Psoas muscle (tissue), 8 donors: ENCODE measurements around the gene SEZ6L2. TPM values are rescaled to one million over a fixed set of nuclear protein-coding genes. Genes with fewer than 3 reads are reported as not detected.
A peak's percentile ranks its signal among the peaks of the same experiment; 100 is the strongest.

Experiments
- ATAC-seq, 4 donors: fragments of 200-7000 bp; cut with Tn5 transposase; one replicate each; pipeline ENCODE4 v1.9.1; 2020; ENCODE audit warnings: moderate library complexity in 3 of 4, mild to moderate bottlenecking in 2 of 4
- DNase-seq, 2 donors: peaks; one replicate each; pipeline ENCODE4 v3.0.0-alpha.2; 2020
- H3K27ac ChIP-seq: fragments of 200-600 bp; one replicate; pipeline ENCODE4 v1.8.0; 2022
- H3K27me3 ChIP-seq, 3 donors: fragments of 200-600 bp in 1 of 3; one replicate each; pipeline versions ENCODE4 v1.6.1 to v1.8.0; 2013 to 2022; ENCODE audit warnings: low read length in 2 of 3, mild to moderate bottlenecking in 2 of 3, moderate library complexity in 1 of 3; ENCODE audit not compliant: insufficient read depth in 3 of 3
- H3K36me3 ChIP-seq, 2 donors: fragments of 200-600 bp in 1 of 2; one replicate each; pipeline versions ENCODE4 v1.6.1 to v1.8.0; 2013 to 2022; ENCODE audit warnings: low read depth in 1 of 2, mild to moderate bottlenecking in 1 of 2, moderate library complexity in 1 of 2; ENCODE audit not compliant: insufficient read depth in 1 of 2
- H3K4me1 ChIP-seq: fragments of 200-600 bp; one replicate; pipeline ENCODE4 v1.8.0; 2022
- H3K4me3 ChIP-seq: fragments of 200-600 bp; one replicate; pipeline ENCODE4 v1.8.0; 2022; ENCODE audit warnings: mild to moderate bottlenecking
- H3K9me3 ChIP-seq: fragments of 200-600 bp; one replicate; pipeline ENCODE4 v1.8.0; 2022
- CTCF ChIP-seq: fragments of 200-600 bp; IDR thresholded peaks from one replicate; pipeline ENCODE4 v1.8.0; 2022; ENCODE audit warnings: antibody characterized with exemption
- WGBS, 3 donors: extraction: QIAGEN DNeasy Blood & Tissue Kit; methylation state at CpG; one replicate each; pipeline versions ENCODE4 v1.1.6 to v1.1.7; 2013; 5-methylcytosine and 5-hydroxymethylcytosine counted together
- intact Hi-C, 2 donors: fragments of 100-400 bp; cut with DNase I; formaldehyde crosslinking; loops; one replicate each; pipeline versions ENCODE4 v1.11.0 to v1.14.2; 2022
- polyA plus RNA-seq, 3 donors: library from polyadenylated mRNA; stranded (reverse); fragments of 200-250 nt; gene quantifications; one replicate each; pipeline ENCODE4 v1.2.3, GENCODE V29; 2013
- total RNA-seq, 4 donors: library from RNA; stranded (reverse); fragmentation: NEBNext Ultra II Directional in 2 of 4; extraction: Animal tissue kit (Norgen Biotek cat#: 25700) in 2 of 4; gene quantifications; one replicate each; pipeline versions ENCODE4 v1.2.1 to v1.2.4, GENCODE V29; 2021 to 2023
- donor health status: healthy with polysubstance abuse.
- donor health status: DM: no; HTN: no; CAD: no; lungs with moderate emphysema.
- donor health status: Bipolar disorder and iron deficiency.
- donor health status: healthy.
- donor health status: DM: yes; HTN: yes; CAD: no.
- donor health status: DM: no; HTN: no; CAD: no.
- donor health status: DM: no; HTN: no; CAD: no.
- donor health status: DM: yes; HTN: yes; CAD: no.

Gene SEZ6L2
- total and polyA plus RNA-seq, 7 donors, result 0.05 to 0.86 (median 0.23) TPM

DNA sequence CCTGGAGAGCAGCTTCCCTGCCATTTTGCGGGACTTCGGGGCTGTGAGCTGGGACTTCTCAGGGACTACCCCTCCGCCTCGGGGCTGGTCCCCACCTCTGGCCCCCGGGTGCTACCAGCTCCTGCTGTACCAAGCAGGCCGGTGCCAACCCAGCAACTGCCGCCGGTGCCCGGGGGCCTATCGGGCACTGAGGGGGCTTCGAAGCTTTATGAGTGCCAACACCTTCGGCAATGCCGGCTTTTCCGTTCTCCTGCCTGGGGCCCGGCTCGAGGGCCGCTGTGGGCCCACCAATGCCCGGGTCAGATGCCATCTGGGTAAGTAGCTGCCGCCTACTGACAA, 2.2 kb upstream of the SEZ6L2 start:
- Histone ChIP-seq H3K36me3 (no peaks in the 10 kb centered on the region), H3K27ac (no peak overlapping the region), H3K27me3 (peaks cover 0 to 46% (median 12%) of the 10 kb centered on the region in 3 donors), H3K4me1 (no peaks in the 10 kb centered on the region), H3K4me3 (no peak overlapping the region), H3K9me3 (no peaks in the 10 kb centered on the region)
- intact Hi-C loops, result no loop called here
- no peak for TF ChIP-seq CTCF
- WGBS, 3 donors, result 83 to 90% (median 87%) methylated on average over 19 of the region's 19 CpGs
- ATAC-seq (no peak), DNase-seq (no peak)

DNA sequence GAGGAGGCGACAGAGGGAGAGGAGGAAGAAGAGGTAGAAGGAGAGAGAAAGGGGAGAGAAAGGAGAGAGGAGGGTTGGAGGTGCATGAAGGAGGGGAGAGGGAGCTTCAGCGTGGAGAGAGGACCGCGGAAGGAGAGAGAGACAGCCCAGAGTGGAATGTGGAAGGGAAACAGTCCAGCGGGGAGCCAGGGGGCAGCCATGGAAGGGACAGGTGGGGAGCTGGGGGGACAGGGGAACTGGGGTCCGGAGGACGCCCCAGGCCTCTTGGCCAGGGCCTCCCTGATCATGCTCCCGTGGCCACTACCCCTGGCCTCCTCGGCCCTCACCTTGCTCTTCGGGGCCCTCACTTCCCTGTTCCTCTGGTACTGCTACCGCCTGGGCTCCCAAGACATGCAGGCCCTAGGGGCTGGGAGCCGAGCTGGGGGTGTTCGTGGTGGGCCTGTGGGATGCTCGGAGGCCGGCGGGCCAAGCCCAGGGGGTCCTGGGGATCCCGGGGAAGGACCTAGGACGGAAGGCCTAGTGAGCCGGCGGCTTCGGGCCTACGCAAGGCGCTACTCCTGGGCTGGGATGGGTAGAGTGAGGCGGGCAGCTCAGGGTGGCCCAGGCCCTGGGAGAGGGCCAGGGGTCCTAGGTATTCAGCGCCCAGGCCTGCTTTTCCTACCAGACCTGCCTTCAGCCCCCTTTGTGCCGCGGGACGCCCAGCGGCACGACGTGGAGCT, 1.7 kb upstream of the SEZ6L2 start:
- ATAC-seq (no peak), DNase-seq (no peak)
- Histone ChIP-seq H3K27ac (no peak overlapping the region), H3K4me3 (peak overlapping the region; percentile 72), H3K4me1 (no peaks in the 10 kb centered on the region), H3K36me3 (no peaks in the 10 kb centered on the region), H3K27me3 (peaks cover 0 to 46% (median 12%) of the 10 kb centered on the region in 3 donors), H3K9me3 (no peaks in the 10 kb centered on the region)
- intact Hi-C loops, result no loop called here
- 38 to 50% (median 43%) methylated on average over 30 to 31 of the region's 31 CpGs for WGBS, 3 donors
- TF ChIP-seq CTCF, result no peak

DNA sequence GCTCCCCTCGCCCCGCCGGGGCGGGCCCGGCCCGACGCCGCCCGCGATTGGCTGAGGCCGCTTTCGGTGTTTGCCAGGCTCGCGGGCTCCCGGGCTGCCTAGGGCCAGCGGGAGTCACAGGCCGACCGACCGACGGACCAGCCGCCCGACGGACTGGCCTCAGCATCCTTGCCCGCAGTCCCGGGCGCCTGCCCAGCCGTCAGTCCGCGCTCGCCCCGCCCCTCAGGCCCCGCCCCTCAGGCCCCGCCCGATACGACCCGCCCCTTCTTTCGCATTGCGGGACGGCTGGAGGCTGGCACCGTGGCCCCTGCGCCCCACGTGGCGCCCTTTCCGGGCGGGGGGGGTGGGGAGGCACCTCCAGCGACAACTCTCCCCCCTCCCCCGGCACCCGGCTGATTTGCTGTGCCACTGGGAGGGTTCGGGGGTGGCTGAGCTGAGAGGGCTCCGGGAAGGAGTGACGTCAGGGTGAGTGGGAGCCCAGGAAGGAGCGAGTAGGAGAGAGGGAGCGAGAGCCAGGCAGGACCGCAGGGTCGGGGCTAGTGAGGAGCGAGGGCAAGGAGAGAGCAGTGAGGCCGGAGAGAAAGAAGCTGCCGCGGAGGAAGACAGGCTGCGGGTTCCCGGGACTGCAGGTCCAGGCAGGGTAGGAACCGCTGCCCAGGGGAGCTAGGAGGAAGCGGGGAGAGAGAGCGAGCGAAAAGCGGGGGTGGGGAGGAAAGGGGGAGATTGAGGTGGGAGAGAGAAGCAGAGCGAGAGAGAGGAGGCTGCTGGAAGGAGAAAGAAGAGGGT, 945 bp upstream of the SEZ6L2 start, which contains the start of gene ASPHD1:
Gene ASPHD1, plus strand, starts transcription at position 387 of the 786 bp plus-strand sequence. CDS start 484 bp downstream, outside the sequence.
- WGBS, 3 donors, result 1 to 2% (median 1%) methylated on average over 34 to 67 of the region's 67 CpGs
- no peak for TF ChIP-seq CTCF
- Histone ChIP-seq H3K9me3 (no peaks in the 10 kb centered on the region), H3K4me1 (no peaks in the 10 kb centered on the region), H3K27me3 (peaks cover 0 to 46% (median 12%) of the 10 kb centered on the region in 3 donors), H3K4me3 (peak within 1 kb of the TSS; percentile 72), H3K36me3 (no peaks in the 10 kb centered on the region), H3K27ac (no peak within 1 kb of the TSS)
- peak; percentile 82 to 93 (median 90) for ATAC-seq
- intact Hi-C loops, result no loop called here
- DNase-seq, result peak; percentile 61 to 70

DNA sequence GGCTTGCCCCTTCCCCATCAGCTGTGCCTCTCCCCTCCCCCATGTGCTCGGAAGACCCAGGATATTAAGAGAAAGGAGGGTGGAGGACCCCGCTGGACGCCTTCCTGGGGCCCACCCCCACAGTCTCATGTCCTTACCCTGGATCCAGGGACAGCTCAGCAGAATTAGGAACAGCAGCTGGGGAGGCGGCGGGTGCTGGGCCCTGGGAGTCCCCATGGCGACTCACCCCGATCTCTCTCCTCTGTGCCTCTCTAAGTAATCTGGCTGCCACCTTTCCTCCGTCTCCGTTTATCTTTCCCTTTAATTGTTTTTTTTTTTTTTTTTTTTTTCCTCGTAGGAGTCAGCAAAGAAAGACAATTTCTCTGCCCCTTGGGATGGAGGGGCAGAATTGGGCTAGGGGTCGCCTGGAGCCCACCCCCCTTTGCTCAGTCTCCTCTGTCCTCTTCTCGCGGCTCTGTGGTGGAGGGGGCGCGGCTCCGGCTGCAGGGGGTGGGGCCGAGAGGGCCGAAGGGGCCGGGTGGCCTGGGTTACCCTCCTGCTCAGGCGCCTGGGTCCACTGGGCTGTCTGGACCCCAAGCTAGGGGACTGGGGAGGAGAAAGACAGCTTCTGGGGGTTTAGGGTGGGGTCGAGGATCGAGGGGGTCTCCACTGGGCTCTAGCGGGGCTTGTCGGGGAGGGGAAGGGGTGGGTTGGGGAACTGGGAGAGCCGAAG, 390 bp downstream of the SEZ6L2 start:
- no peaks in the 10 kb centered on the region for H3K4me1 ChIP-seq
- no peak for ATAC-seq
- H3K27ac ChIP-seq, result no peak overlapping the region
- intact Hi-C loops, result no loop called here
- no peaks in the 10 kb centered on the region for H3K9me3 ChIP-seq
- no peaks in the 10 kb centered on the region for H3K36me3 ChIP-seq
- TF ChIP-seq CTCF, result no peak
- DNase-seq, result peak in 1 of 2 donors; percentile 9
- peaks cover 0 to 46% (median 12%) of the 10 kb centered on the region in 3 donors for H3K27me3 ChIP-seq
- no peak overlapping the region for H3K4me3 ChIP-seq
- 1 to 2% (median 1%) methylated on average over 24 to 25 of the region's 25 CpGs for WGBS, 3 donors
